ENCODE results near the gene COL4A4. TPM values are rescaled to one million over a fixed set of nuclear protein-coding genes. Genes with fewer than 3 reads are reported as not detected.

COL4A4 gene
- total RNA-seq, 1 donor from 2014 or later = 0.41 TPM

DNA sequence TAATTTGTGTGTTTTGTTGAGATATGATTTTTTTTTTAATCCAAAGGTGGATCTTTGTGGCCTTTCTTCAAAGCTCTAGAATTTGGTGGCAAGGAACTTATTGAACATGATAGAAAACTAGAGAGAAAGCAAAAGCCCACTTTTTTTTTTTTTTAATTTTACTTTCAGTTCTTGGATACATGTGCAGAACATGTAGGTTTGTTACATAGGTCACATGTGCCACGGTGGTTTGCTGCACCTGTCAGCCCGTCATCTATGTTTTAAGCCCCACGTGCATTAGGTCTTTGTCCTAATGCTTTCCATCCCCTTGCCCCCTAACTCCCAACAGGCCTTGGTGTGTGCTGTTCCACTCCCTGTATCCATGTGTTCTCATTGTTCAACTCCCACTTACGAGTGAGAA lies 192.2 kb downstream of the COL4A4 start:
- Mint-ChIP-seq H3K27me3 (no peaks in the 10 kb centered on the region), H3K4me3 (ENCODE audit: low read depth) (no peak overlapping the region), H3K4me1 (ENCODE audit: low read depth) (no peaks in the 10 kb centered on the region), H3K9me3 (ENCODE audit: low read depth) (no peaks in the 10 kb centered on the region), H3K36me3 (ENCODE audit: insufficient read depth) (no peaks in the 10 kb centered on the region), H3K27ac (no peak overlapping the region)
- TF ChIP-seq, protein P1, sequence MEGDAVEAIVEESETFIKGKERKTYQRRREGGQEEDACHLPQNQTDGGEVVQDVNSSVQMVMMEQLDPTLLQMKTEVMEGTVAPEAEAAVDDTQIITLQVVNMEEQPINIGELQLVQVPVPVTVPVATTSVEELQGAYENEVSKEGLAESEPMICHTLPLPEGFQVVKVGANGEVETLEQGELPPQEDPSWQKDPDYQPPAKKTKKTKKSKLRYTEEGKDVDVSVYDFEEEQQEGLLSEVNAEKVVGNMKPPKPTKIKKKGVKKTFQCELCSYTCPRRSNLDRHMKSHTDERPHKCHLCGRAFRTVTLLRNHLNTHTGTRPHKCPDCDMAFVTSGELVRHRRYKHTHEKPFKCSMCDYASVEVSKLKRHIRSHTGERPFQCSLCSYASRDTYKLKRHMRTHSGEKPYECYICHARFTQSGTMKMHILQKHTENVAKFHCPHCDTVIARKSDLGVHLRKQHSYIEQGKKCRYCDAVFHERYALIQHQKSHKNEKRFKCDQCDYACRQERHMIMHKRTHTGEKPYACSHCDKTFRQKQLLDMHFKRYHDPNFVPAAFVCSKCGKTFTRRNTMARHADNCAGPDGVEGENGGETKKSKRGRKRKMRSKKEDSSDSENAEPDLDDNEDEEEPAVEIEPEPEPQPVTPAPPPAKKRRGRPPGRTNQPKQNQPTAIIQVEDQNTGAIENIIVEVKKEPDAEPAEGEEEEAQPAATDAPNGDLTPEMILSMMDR (IDR thresholded peaks at IDR 0.05; ENCODE audit: unreplicated experiment) = no peak
- DNase-seq (ENCODE audit: low spot score, unreplicated experiment) = no peak

DNA sequence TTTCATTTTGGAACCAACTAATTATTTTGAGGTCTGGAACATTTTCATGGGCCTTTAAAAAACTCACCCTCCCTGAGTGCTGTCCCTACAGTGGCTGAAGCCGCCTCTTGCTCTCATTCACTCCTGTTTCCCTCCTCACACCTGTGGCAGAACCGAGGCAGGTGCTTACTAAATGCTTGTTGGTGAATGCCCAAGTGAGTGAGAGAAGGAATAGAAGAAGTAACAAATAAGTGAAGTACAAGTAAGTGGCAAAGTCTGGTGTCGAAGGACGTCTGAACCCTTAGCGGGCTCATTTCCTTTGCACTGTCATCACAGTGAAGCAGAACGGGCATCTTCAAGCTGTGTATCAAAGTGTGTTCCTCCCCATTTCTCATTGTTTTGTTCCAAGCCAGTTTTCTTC lies 192.9 kb downstream of the COL4A4 start:
- H3K9me3 Mint-ChIP-seq (ENCODE audit: low read depth) = no peaks in the 10 kb centered on the region
- no peaks in the 10 kb centered on the region for H3K36me3 Mint-ChIP-seq (ENCODE audit: insufficient read depth)
- no peak overlapping the region for H3K27ac Mint-ChIP-seq
- DNase-seq (ENCODE audit: low spot score, unreplicated experiment) = no peak
- H3K27me3 Mint-ChIP-seq = no peaks in the 10 kb centered on the region
- H3K4me3 Mint-ChIP-seq (ENCODE audit: low read depth) = no peak overlapping the region
- TF ChIP-seq, protein P1 (IDR thresholded peaks at IDR 0.05; ENCODE audit: unreplicated experiment) = no peak
- no peaks in the 10 kb centered on the region for H3K4me1 Mint-ChIP-seq (ENCODE audit: low read depth)

DNA sequence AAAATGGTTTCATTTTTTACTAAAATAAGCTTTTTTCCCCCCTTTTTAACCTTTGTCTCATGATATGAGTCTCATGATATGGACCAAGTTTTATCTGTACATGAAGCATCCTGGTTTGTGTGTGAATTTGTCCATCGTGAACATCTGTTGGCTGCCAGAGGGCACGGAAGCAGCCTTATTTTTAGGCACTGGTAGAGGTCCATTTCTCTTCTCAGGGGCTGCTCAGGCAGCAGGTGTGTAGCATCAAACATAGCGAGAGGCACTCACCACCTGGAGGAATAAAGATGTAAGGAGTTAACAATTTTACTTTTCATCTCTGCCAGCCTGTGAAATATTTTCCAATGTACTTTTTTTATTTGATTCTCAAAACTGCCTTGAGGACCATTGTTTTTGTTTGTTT lies 193.6 kb downstream of the COL4A4 start:
- TF ChIP-seq, protein P1 (IDR thresholded peaks at IDR 0.05; ENCODE audit: unreplicated experiment) = no peak
- no peak overlapping the region for H3K4me3 Mint-ChIP-seq (ENCODE audit: low read depth)
- no peaks in the 10 kb centered on the region for H3K9me3 Mint-ChIP-seq (ENCODE audit: low read depth)
- no peaks in the 10 kb centered on the region for H3K27me3 Mint-ChIP-seq
- no peaks in the 10 kb centered on the region for H3K4me1 Mint-ChIP-seq (ENCODE audit: low read depth)
- no peaks in the 10 kb centered on the region for H3K36me3 Mint-ChIP-seq (ENCODE audit: insufficient read depth)
- no peak overlapping the region for H3K27ac Mint-ChIP-seq
- no peak for DNase-seq (ENCODE audit: low spot score, unreplicated experiment)

DNA sequence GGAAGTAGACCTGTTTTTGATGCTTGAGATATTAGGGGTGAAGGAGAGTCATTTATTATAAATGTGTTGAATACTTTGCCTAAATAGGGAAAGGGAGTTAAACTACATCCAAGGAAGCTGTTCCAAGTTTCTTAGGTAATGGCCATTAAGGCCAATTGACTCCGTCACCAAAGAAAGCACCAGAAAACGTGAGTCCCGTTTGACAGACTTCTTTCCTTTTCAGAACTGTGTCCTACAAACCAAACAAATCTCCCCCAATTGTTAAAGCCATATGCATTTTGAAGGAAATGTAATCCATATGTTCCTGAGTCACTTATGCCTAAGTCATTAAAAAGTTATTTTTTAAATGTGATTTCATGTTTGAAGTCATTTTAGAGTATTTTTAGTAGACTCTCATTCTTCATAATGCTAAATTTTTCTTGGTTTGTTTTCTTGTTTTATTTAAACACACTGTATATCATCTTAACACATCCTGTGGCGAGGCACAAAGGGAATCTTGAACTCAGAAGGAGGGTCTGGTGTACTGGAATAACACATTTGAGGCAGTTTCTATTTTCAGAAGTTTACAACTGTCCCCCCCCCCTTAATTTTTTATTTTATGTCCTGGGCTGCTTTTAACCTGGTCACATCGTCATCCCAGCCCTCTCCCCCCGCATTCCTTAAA lies 194.5 kb downstream of the COL4A4 start:
- no peaks in the 10 kb centered on the region for H3K4me1 Mint-ChIP-seq (ENCODE audit: low read depth)
- no peaks in the 10 kb centered on the region for H3K27me3 Mint-ChIP-seq
- no peak for DNase-seq (ENCODE audit: low spot score, unreplicated experiment)
- no peaks in the 10 kb centered on the region for H3K9me3 Mint-ChIP-seq (ENCODE audit: low read depth)
- no peak overlapping the region for H3K4me3 Mint-ChIP-seq (ENCODE audit: low read depth)
- H3K27ac Mint-ChIP-seq = no peak overlapping the region
- H3K36me3 Mint-ChIP-seq (ENCODE audit: insufficient read depth) = no peaks in the 10 kb centered on the region
- TF ChIP-seq, protein P1 (IDR thresholded peaks at IDR 0.05; ENCODE audit: unreplicated experiment) = no peak

DNA sequence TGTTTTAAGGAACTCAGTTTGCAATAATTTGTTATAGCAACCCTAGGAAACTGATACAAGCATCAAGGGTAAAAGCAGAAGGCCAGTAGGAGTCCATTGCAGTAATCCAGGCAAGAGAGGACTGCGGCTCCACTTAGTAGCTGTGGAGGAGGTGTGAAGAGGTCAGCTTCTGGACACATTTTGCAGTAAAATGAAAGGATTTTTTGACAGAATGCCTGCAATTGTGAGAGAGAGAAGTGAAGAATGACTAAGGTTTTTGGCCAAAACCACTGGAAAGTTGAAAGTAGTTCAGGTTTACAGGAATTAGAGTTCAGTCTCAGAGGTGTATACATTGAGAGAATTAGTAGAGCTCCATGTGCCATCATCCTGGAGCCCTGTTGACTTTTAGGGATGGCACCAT lies 198.6 kb downstream of the COL4A4 start:
- H3K9me3 Mint-ChIP-seq (ENCODE audit: low read depth) = no peaks in the 10 kb centered on the region
- no peak overlapping the region for H3K4me3 Mint-ChIP-seq (ENCODE audit: low read depth)
- TF ChIP-seq, protein P1 (IDR thresholded peaks at IDR 0.05; ENCODE audit: unreplicated experiment) = no peak
- no peak overlapping the region for H3K27ac Mint-ChIP-seq
- no peaks in the 10 kb centered on the region for H3K27me3 Mint-ChIP-seq
- DNase-seq (ENCODE audit: low spot score, unreplicated experiment) = no peak
- H3K4me1 Mint-ChIP-seq (ENCODE audit: low read depth) = no peaks in the 10 kb centered on the region
- no peaks in the 10 kb centered on the region for H3K36me3 Mint-ChIP-seq (ENCODE audit: insufficient read depth)
